Panc1 (cell line): ENCODE data around the gene SNRNP35. TPM values are rescaled to one million over a fixed set of nuclear protein-coding genes. Genes with fewer than 3 reads are reported as not detected.

Experiments
- ATAC-seq: fragments of 200-7000 bp; cut with Tn5 transposase; 2 replicates; pipeline ENCODE4 v1.9.1; 2020; ENCODE audit warnings: mild to moderate bottlenecking, moderate library complexity
- BruUV-seq: library from RNA; stranded (reverse); fragments of 400-500 nt; replicated peaks from 2 replicates; lab custom pipeline; 2021; lab: Mats Ljungman, UMichigan
- CTCF ChIA-PET: fragments of 300-600 bp; sonication (Branson Sonifier 250); formaldehyde crosslinking; loops from one replicate; lab custom pipeline; 2022; ENCODE audit warnings: antibody characterized with exemption; lab: Charles Lee
- POLR2A ChIA-PET: fragments of 300-600 bp; sonication (Branson Sonifier 250); formaldehyde crosslinking; loops from one replicate; lab custom pipeline; 2022; ENCODE audit warnings: antibody characterized with exemption; lab: Charles Lee
- DNase-seq: peaks from one replicate; pipeline ENCODE4 v3.0.0-alpha.2; 2010; ENCODE audit warnings: low read depth, low spot score
- H3K27ac ChIP-seq: 2 replicates; pipeline ENCODE4 v1.5.1; 2011; ENCODE audit warnings: mild to moderate bottlenecking, low read length, inconsistent platforms
- H3K27me3 ChIP-seq: fragments of 200-500 bp; sonication (Bioruptor generic); 2 replicates; pipeline ENCODE4 v1.6.0; 2014; ENCODE audit warnings: low read length, inconsistent platforms; ENCODE audit not compliant: control insufficient read depth, insufficient read depth
- H3K36me3 ChIP-seq: fragments of 200-500 bp; sonication (Bioruptor generic); 2 replicates; pipeline ENCODE4 v1.5.1; 2014; ENCODE audit warnings: inconsistent platforms, mild to moderate bottlenecking, low read length, moderate library complexity; ENCODE audit not compliant: control insufficient read depth, insufficient read depth
- H3K4me1 ChIP-seq: 2 replicates; pipeline ENCODE4 v1.5.1; 2011; ENCODE audit warnings: inconsistent platforms, mild to moderate bottlenecking, low read length, moderate library complexity; ENCODE audit not compliant: control insufficient read depth, insufficient read depth
- H3K4me3 ChIP-seq, 2 experiments: 2 replicates each; pipeline ENCODE4 v1.5.1; 2011 to 2012; ENCODE audit warnings: low read depth in 2 of 2, low read length in 2 of 2, mild to moderate bottlenecking in 2 of 2, inconsistent platforms in 1 of 2, moderate library complexity in 1 of 2
- H3K9me3 ChIP-seq: fragments of 200-500 bp; sonication (Bioruptor generic); 2 replicates; pipeline ENCODE4 v1.5.1; 2014; ENCODE audit warnings: low read depth, mild to moderate bottlenecking, inconsistent platforms, low read length, moderate library complexity; ENCODE audit not compliant: control insufficient read depth, insufficient read depth
- CTCF ChIP-seq: fragments of 450-650 bp; IDR thresholded peaks from 2 replicates; pipeline ENCODE4 v1.5.1; 2017; ENCODE audit warnings: mild to moderate bottlenecking
- POLR2AphosphoS5 ChIP-seq: IDR thresholded peaks from 2 replicates; pipeline ENCODE4 v1.6.1; 2012; ENCODE audit warnings: mild to moderate bottlenecking, low read depth, low read length, moderate library complexity
- SIN3A ChIP-seq: IDR thresholded peaks from 2 replicates; pipeline ENCODE4 v1.6.1; 2012; ENCODE audit warnings: low read depth, mild to moderate bottlenecking, low read length, moderate library complexity, borderline replicate concordance; ENCODE audit not compliant: insufficient read depth
- TCF7L2 ChIP-seq: IDR thresholded peaks from 2 replicates; pipeline ENCODE4 v1.6.1; 2011; ENCODE audit warnings: mild to moderate bottlenecking, low read depth, low read length, inconsistent platforms
- in situ Hi-C: cut with HindIII; loops from 2 replicates; pipeline ENCODE4 v1.10.0; 2016; ENCODE audit warnings: low sequenced_read_pairs, low pct_unique_long_range_greater_than_20kb
- intact Hi-C: fragments of 100-400 bp; cut with micrococcal nuclease; formaldehyde crosslinking; loops from one replicate; pipeline ENCODE4 v1.10.0; 2022; ENCODE audit not compliant: unreplicated experiment
- total RNA-seq: library from RNA; stranded (reverse); gene quantifications from one replicate; pipeline ENCODE4 v1.2.1, GENCODE V29; 2021; ENCODE audit not compliant: unreplicated experiment
- TF ChIP-seq, protein P1 (sequence below), 2 experiments: IDR thresholded peaks; 2 replicates each; pipeline ENCODE4 v1.6.1; 2011 to 2012; ENCODE audit warnings: low read depth in 2 of 2, control low read depth in 1 of 2, low read length in 1 of 2, mild to moderate bottlenecking in 1 of 2, moderate library complexity in 1 of 2; ENCODE audit not compliant: insufficient read depth in 1 of 2

SNRNP35 gene
- total RNA-seq, 1 experiment from 2014 or later: 16.5 TPM

- no peak for ATAC-seq
- Histone ChIP-seq H3K4me3 (no peak overlapping the region), H3K4me1 (no peaks in the 10 kb centered on the region), H3K27ac (no peak overlapping the region), H3K36me3 (no peaks in the 10 kb centered on the region), H3K9me3 (no peaks in the 10 kb centered on the region), H3K27me3 (no peaks in the 10 kb centered on the region)
- in situ Hi-C loops (no loop called here), intact Hi-C loops (no loop called here)
- BruUV-seq: no TSS peak
- DNase-seq: no peak
- TF ChIP-seq POLR2AphosphoS5 (no peak), TCF7L2 (no peak), SIN3A (no peak)
- ChIA-PET CTCF (interaction anchor here (0.7 kb wide), 2 partner anchors 81 to 441 kb away, joined by 3 to 5 read pairs; no protein-coding TSS in a partner anchor), POLR2A (interaction anchor here (0.6 to 0.7 kb wide), 2 partner anchors 12 to 148 kb away, joined by 3 to 7 read pairs; no protein-coding TSS in a partner anchor)
These were observed 44.3 kb downstream of the SNRNP35 start for GRCh38 chr12:123502163-123502704.

DNA sequence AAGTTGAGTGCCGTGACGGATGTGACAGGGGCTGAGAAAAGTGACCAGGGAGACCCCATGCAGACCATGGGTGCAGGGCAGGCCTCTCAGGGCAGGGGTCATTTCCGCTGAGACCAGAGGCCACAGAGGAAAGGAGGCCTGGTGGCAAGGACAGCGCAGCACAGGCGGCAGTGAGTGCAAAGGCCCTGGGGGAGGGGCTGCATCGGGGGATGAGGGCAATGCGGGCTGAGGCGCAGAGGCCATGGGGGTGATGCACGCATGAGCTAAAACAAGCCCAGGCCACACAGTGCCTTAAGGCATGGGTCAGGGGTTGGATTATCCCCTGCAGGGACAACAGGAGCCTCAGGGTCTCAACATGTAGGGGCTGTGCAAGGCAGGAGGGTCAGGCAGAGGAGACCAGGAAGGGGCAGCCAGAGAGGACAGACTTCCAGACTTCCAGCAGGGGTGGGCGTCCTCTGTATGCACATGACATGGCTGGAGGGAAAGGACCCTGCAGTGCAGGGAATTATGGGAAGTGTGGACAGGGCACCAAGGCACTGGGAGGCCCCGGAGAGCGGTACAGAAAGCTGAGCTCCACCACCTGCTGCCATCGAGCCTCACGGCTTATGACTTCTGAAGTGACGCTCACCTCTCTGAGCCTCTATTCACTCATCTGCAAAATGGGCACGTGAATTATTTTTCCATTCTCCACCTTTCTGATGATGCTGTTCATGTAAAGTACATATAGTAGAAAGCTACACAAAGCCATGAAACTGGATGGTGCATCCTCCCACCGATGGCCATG, 48.3 kb downstream of the SNRNP35 start:
- H3K9me3 ChIP-seq: no peaks in the 10 kb centered on the region
- DNase-seq (no peak), ATAC-seq (no peak)
- H3K27ac ChIP-seq: no peak overlapping the region
- no peaks in the 10 kb centered on the region for H3K27me3 ChIP-seq
- no peaks in the 10 kb centered on the region for H3K4me1 ChIP-seq
- no peaks in the 10 kb centered on the region for H3K36me3 ChIP-seq
- no peak for TF ChIP-seq SIN3A
- no peak for TF ChIP-seq POLR2AphosphoS5
- TF ChIP-seq, protein P1, sequence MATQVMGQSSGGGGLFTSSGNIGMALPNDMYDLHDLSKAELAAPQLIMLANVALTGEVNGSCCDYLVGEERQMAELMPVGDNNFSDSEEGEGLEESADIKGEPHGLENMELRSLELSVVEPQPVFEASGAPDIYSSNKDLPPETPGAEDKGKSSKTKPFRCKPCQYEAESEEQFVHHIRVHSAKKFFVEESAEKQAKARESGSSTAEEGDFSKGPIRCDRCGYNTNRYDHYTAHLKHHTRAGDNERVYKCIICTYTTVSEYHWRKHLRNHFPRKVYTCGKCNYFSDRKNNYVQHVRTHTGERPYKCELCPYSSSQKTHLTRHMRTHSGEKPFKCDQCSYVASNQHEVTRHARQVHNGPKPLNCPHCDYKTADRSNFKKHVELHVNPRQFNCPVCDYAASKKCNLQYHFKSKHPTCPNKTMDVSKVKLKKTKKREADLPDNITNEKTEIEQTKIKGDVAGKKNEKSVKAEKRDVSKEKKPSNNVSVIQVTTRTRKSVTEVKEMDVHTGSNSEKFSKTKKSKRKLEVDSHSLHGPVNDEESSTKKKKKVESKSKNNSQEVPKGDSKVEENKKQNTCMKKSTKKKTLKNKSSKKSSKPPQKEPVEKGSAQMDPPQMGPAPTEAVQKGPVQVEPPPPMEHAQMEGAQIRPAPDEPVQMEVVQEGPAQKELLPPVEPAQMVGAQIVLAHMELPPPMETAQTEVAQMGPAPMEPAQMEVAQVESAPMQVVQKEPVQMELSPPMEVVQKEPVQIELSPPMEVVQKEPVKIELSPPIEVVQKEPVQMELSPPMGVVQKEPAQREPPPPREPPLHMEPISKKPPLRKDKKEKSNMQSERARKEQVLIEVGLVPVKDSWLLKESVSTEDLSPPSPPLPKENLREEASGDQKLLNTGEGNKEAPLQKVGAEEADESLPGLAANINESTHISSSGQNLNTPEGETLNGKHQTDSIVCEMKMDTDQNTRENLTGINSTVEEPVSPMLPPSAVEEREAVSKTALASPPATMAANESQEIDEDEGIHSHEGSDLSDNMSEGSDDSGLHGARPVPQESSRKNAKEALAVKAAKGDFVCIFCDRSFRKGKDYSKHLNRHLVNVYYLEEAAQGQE (IDR thresholded peaks at IDR 0.05; ENCODE audit: insufficient read depth in 1 of 2, low read depth in 2 of 2, low read length in 1 of 2): no peak
- TF ChIP-seq CTCF: no peak
- TF ChIP-seq TCF7L2: no peak
- intact Hi-C loops: no loop called here
- ChIA-PET POLR2A (no interaction called here), CTCF (no interaction called here)
- in situ Hi-C loops: no loop called here
- BruUV-seq: no TSS peak
- no peak overlapping the region for H3K4me3 ChIP-seq
